BE2C (cell line): ENCODE measurements around the gene FCRLA.
"Not testable (repeated sequence)": the region's sequence is repeated elsewhere in the genome, so short reads cannot be mapped to it uniquely, and the experiment has no call there.

Experiments used
- DNase-seq: peaks from one replicate; pipeline ENCODE4 v3.0.0-alpha.2; 2020
- H3K27me3 ChIP-seq: fragments of 250-450 bp; sonication (Bioruptor Pico); 2 replicates; pipeline ENCODE4 v1.5.1; 2020; ENCODE audit warnings: mild to moderate bottlenecking
- H3K36me3 ChIP-seq: fragments of 250-450 bp; sonication (Bioruptor Pico); 2 replicates; pipeline ENCODE4 v1.5.1; 2020; ENCODE audit warnings: mild to moderate bottlenecking
- H3K4me1 ChIP-seq: fragments of 250-450 bp; sonication (Bioruptor Pico); 2 replicates; pipeline ENCODE4 v1.5.1; 2020
- H3K4me3 ChIP-seq: 2 replicates; pipeline ENCODE4 v1.5.1; 2011; ENCODE audit warnings: low read depth, low read length
- H3K9me3 ChIP-seq: fragments of 250-450 bp; sonication (Bioruptor Pico); 2 replicates; pipeline ENCODE4 v1.5.1; 2020
- CTCF ChIP-seq: IDR thresholded peaks from 2 replicates; pipeline ENCODE4 v1.5.1; 2012; ENCODE audit warnings: mild to moderate bottlenecking, low read depth, low read length

Gene FCRLA

GRCh38 chr1:161723459-161724141 lies 16.6 kb downstream of the FCRLA start:
- no peak for DNase-seq
- Histone ChIP-seq H3K36me3 (no peaks in the 10 kb centered on the region), H3K4me1 (no peaks in the 10 kb centered on the region), H3K27me3 (peaks cover 14% of the 10 kb centered on the region), H3K4me3 (no peak overlapping the region), H3K9me3 (no peaks in the 10 kb centered on the region)
- no peak for TF ChIP-seq CTCF

GRCh38 chr1:161725258-161725907 lies 18.4 kb downstream of the FCRLA start:
- not testable (repeated sequence) for DNase-seq, H3K4me1 ChIP-seq, H3K36me3 ChIP-seq, H3K9me3 ChIP-seq
- peak overlapping the region; percentile 84 for H3K4me3 ChIP-seq
- peaks cover 14% of the 10 kb centered on the region for H3K27me3 ChIP-seq

DNA sequence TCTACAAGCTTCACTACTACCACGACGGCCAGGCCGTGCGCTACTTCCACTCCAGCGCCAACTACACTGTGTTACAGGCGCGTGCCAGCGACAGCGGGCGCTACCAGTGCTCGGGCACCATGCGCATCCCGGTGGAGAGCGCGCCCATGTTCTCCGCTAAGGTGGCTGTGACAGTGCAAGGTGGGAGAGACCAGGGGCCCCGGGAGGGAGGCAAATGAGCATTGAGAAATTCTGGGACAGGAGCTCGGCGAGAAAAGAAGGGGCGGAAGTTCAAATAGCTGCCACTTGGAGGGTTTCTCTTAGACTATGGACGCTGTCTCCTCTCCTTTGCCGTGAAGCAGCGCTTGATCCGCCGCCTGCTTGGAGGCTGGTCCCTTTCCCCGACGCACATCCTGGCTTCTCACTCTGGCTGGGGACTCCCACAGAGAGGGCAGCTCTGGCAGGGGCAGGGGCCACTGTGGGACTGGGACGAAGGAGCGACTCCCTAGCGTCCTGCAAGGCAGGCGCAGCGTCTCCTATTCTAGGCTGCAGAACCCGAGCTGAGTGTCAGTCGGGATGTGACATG lies 19.0 kb downstream of the FCRLA start:
- DNase-seq, result peak; percentile 55
- peaks cover 15% of the 10 kb centered on the region for H3K27me3 ChIP-seq
- no peaks in the 10 kb centered on the region for H3K4me1 ChIP-seq
- no peaks in the 10 kb centered on the region for H3K9me3 ChIP-seq
- H3K36me3 ChIP-seq, result no peaks in the 10 kb centered on the region
- peak; percentile 41 for TF ChIP-seq CTCF
- peak overlapping the region; percentile 84 for H3K4me3 ChIP-seq

DNA sequence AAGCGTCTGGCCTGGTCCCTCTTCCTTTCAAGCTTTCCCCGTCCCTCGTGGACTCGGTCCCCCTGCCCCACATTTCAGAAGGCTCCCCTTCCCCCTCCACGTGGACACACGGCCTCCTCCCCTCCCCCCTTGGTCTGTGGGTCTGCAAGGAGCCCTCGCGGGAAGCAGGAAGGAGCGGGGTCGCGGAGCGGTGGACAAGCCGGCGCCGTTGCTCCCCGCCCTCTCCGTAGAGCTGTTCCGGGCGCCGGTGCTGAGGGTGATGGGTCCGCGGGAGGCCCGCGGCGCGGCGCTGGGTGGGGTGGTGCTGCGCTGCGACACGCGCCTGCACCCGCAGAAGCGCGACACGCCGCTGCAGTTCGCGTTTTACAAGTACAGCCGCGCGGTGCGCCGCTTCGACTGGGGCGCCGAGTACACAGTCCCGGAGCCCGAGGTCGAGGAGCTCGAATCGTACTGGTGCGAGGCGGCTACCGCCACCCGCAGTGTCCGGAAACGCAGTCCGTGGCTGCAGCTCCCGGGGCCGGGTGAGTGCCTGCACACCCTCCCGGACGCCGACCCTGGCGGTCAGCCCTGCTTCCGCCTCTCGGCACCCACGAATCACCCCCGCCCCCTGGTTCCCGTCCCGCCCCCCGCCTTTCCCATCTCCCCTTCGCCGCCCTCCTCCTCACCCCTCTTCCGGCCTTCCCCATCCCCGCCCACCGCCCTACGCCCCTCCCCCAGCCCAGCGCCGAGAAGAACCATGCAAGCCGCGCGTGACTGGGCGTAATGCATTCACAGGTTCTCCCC lies 19.6 kb downstream of the FCRLA start:
- no peaks in the 10 kb centered on the region for H3K4me1 ChIP-seq
- no peaks in the 10 kb centered on the region for H3K36me3 ChIP-seq
- H3K27me3 ChIP-seq, result peaks cover 22% of the 10 kb centered on the region
- peak overlapping the region; percentile 84 for H3K4me3 ChIP-seq
- DNase-seq, result peak; percentile 89
- no peak for TF ChIP-seq CTCF
- no peaks in the 10 kb centered on the region for H3K9me3 ChIP-seq

GRCh38 chr1:161727256-161727924 lies 20.4 kb downstream of the FCRLA start:
- no peaks in the 10 kb centered on the region for H3K4me1 ChIP-seq
- no peak for TF ChIP-seq CTCF
- no peak for DNase-seq
- no peaks in the 10 kb centered on the region for H3K9me3 ChIP-seq
- peak overlapping the region; percentile 84 for H3K4me3 ChIP-seq
- H3K27me3 ChIP-seq, result peaks cover 24% of the 10 kb centered on the region
- H3K36me3 ChIP-seq, result no peaks in the 10 kb centered on the region
